Upper lobe of left lung (tissue), 4 donors: ENCODE data around the gene GPR158.

Experiments used
- CTCF ChIP-seq, 6 experiments: fragments of 450-650 bp in 4 of 6; fragments of 200-600 bp in 2 of 6; sonication (generic) in 2 of 6; IDR thresholded peaks; one replicate each; pipeline ENCODE4 v1.5.1; 2016 to 2019; ENCODE audit warnings: antibody characterized with exemption in 6 of 6
- EP300 ChIP-seq, 4 donors: sonication (generic); formaldehyde crosslinking; IDR thresholded peaks; one replicate each; pipeline ENCODE4 v1.5.1; 2017; ENCODE audit warnings: antibody characterized with exemption in 4 of 4, control low read depth in 2 of 4
- POLR2A ChIP-seq, 4 donors: fragments of 450-650 bp; IDR thresholded peaks; one replicate each; pipeline ENCODE4 v1.5.1; 2016 to 2017; ENCODE audit warnings: antibody characterized with exemption in 4 of 4, mild to moderate bottlenecking in 2 of 4
- POLR2AphosphoS5 ChIP-seq, 2 donors: sonication (generic); formaldehyde crosslinking; IDR thresholded peaks; one replicate each; pipeline ENCODE4 v1.5.1; 2017; ENCODE audit warnings: antibody characterized with exemption in 2 of 2

- TF ChIP-seq CTCF (IDR thresholded peaks at IDR 0.05), result no peak
- TF ChIP-seq POLR2A (IDR thresholded peaks at IDR 0.05), result no peak
- TF ChIP-seq EP300 (IDR thresholded peaks at IDR 0.05), result no peak
- TF ChIP-seq POLR2AphosphoS5 (IDR thresholded peaks at IDR 0.05), result no peak
Observed at GRCh38 chr10:25641595-25641994, 466.8 kb downstream of the GPR158 start.
